Testis (tissue), 2 donors: ENCODE data around the gene ANKRD9.

Experiments
- POLR2A ChIP-seq: fragments of 450-650 bp; IDR thresholded peaks from one replicate; pipeline ENCODE4 v1.6.1; 2017; ENCODE audit warnings: antibody characterized with exemption, mild to moderate bottlenecking, moderate library complexity
- TF ChIP-seq, protein P1 (sequence below), 3 experiments: fragments of 450-650 bp in 2 of 3; fragments of 200-600 bp in 1 of 3; sonication (generic) in 1 of 3; IDR thresholded peaks; one replicate each; pipeline ENCODE4 v1.5.1; 2016 to 2019; ENCODE audit warnings: antibody characterized with exemption in 3 of 3, mild to moderate bottlenecking in 2 of 3, moderate library complexity in 1 of 3

DNA sequence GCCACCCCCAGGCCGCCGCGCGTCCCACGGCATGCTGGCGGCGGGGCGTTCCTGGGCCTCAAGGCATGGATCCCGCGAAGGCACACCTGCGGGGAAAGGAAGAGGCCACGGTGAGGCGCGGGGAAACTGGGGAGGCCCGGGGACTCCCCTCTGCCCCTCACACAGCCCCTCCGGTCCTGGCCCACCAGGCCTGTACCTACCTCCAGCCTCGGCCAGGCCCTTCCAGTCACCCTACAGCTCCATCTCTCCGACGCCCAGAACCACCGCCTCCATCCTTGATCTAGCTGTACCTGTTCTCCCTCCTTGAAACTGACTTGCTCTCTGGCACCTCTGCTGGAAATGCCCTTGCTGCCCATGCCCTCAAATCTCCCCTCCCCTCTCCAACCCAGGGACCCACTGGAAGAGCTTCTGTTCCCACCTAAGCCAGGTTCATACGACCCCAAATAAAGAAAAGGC lies 1.7 kb downstream of the ANKRD9 start:
- TF ChIP-seq, protein P1, sequence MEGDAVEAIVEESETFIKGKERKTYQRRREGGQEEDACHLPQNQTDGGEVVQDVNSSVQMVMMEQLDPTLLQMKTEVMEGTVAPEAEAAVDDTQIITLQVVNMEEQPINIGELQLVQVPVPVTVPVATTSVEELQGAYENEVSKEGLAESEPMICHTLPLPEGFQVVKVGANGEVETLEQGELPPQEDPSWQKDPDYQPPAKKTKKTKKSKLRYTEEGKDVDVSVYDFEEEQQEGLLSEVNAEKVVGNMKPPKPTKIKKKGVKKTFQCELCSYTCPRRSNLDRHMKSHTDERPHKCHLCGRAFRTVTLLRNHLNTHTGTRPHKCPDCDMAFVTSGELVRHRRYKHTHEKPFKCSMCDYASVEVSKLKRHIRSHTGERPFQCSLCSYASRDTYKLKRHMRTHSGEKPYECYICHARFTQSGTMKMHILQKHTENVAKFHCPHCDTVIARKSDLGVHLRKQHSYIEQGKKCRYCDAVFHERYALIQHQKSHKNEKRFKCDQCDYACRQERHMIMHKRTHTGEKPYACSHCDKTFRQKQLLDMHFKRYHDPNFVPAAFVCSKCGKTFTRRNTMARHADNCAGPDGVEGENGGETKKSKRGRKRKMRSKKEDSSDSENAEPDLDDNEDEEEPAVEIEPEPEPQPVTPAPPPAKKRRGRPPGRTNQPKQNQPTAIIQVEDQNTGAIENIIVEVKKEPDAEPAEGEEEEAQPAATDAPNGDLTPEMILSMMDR (IDR thresholded peaks at IDR 0.05), result no peak
- no peak for TF ChIP-seq POLR2A
